SK-N-MC (cell line): ENCODE results near the gene CLCNKA.

Experiments used
- EZH2 ChIP-seq: fragments of 200-600 bp; sonication (generic); IDR thresholded peaks from one replicate; pipeline ENCODE4 v1.6.1; 2017; ENCODE audit warnings: antibody characterized with exemption
- POLR2AphosphoS5 ChIP-seq: IDR thresholded peaks from 2 replicates; pipeline ENCODE4 v1.6.1; 2012; ENCODE audit warnings: mild to moderate bottlenecking, low read depth, low read length, borderline replicate concordance

DNA sequence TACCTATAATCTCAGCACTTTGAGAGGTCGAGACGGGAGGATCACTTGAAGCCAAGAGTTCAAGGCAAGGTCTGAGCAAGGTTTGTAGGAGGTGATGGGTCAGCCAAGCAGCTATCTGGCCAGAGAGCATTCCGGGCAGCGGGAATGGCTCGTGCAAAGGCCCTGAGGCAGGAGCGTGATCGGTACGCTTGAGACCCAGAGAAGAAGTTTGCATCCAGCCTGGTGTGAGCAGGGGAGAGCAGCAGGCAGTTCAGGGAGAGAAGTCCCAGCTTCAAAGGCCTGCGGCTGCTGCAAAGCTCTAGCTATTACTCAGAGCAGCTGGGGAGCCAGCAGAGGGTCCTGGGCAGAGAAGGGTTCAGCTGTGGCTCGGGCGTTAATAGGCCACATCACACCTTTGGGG lies 22.9 kb upstream of the CLCNKA start:
- no peak for TF ChIP-seq POLR2AphosphoS5
- no peak for TF ChIP-seq EZH2
